Stimulated activated CD4-positive, alpha-beta T cell treated with anti-CD3 and anti-CD28 coated beads, Interleukin-2, amount 100 ng/mL, for 48 hours (primary cell): ENCODE data around the gene THOC6.

ENCODE experiments used
- DNase-seq, 2 donors: peaks; one replicate each; pipeline ENCODE4 v3.0.0-alpha.2; 2020

THOC6 gene

DNA sequence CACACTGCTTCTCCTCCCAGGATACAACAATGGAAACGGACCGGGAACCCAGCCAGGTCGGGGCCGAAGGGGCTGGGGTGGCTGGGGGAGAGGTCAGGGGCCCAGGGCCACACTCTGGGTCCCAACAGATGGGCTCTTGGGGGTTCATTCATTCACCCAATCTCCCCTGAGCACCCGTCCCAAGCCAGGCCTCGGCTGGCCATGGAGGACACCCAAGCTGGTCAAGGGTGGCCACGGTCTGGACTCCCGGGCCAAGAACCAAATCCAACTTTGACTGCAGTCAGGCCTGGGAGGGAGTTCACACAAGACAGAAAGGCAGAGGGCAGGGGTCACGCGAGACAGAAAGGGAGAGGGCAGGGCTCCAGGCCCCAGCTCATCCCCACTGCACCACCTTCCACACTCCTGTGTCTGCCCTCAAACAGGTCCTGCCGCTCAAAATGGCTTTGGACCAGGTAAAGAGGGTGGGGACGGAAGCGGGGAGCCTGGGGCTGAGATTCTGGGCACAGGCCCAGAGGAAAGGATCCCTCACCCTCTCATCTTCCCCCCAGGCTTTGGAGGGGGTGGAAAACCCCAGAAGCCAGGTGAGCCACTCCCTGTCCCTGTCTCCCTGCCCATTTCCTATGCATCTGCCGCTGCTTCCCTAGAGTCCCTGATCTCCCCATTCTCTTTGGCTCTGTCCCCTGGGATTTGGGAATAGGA, 31.3 kb upstream of the THOC6 start:
- DNase-seq = no peak

DNA sequence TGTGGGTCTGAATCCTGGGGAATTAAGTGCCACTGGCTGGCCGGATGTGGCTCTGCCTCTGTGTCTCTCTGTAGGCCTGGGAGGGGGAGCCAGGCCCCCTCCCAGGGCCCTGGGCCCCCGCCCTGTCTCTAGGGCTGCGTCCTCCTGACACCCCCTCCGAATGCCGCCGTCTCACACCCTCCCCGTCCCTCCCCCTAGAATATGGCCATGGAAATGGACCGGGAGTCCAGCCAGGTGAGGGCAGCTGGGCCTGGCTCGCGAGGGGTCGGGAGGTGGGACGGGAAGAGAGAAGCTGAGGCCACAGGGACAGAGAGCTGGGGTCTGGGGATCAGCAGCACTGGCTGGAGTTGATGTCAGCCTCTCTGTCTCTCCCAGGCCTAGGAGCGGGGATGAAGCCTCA, 27.5 kb upstream of the THOC6 start:
- DNase-seq = no peak

DNA sequence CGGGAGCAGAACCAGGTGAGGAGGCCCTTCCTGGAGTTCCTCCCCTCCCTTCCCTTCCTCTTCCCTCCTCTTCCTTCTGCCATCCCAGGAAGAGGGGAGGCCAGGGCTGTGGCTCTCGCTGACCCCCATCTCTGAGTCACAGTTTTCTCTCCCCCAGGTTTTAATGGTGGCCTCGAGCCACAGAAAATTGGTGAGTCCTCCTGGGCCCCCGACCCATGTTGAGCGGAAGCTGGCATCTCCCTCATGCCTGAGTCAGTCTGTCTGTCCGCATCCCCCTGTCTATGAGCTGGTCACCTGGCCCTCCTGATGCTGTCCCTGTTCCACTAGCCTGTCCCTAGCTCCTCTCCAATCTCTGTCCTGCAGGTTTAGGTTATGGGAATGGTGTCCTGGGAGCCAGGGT, 23.9 kb upstream of the THOC6 start:
- no peak for DNase-seq

DNA sequence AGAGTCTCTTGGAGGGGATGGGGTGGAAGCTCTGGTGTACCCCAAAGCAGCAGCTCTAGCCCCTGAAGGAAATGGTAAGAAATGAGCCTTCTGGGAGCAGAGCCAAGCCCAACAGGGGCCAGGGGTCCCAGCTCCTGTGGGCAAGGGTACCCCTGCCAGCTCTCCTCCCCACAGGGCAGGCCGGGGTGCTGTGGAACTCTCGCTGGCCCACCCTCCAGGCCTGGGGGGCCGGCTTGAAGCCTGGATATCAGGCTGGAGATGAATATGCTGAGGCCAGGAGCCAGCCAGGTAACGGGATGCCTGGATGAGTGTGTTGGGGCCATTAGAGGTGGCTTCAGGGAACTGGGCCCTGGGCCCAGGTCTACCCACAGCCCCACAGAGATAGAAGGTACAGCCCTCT, 23.3 kb upstream of the THOC6 start:
- no peak for DNase-seq

DNA sequence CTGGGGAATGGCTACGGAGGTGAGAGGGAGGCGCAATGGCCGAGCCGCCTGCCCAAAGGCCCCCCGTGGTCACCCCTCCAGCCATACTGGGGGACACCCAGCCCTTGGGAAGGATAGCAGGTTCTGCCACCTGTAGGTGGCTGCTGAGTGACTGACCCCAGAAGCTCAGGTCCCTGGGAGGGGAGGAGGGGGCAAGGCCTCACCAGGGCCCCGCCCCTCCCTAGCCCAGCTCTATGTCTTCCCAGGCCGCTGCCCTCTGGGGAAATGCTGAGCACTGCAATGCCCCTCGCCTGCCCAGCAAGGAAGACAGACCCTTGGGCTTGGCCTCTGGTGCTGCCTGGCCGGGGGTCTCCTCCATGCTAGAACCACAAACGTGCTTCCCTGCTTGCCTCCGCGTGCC, 22.5 kb upstream of the THOC6 start:
- no peak for DNase-seq

DNA sequence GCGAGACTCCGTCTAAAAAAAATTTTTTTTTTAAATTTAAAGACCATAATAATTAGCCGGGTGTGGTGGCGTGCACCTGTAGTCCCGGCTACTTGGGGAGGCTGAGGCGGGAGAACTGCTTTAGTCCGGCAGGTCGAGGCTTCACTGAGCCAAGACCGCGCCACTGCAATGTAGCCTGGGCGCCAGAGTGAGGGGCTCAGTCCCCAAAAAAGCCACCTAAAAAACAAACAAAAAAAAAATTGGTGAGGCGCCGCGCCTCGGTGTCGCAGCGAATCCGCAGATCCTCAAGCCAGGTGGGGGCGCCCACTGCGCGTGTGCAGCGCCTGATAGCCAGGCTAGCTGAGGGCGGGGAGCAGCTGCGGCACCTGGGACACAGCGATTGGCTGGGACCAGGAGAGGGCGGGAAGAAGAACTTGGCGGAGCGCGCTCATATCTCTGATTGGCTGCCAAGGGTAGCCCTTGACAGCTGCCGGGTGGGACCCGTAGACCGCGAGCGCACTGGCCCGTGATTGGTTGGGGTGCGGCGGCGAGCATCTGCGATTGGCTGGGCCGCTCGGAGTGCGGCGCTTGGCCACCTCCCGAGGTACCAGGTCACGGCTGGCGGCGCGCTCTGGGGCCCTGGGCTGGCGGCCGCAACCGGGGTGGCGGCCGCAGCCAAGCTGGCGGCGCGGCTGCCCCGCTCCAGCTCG, 20.1 kb upstream of the THOC6 start:
- peak; percentile 91 to 92 for DNase-seq

DNA sequence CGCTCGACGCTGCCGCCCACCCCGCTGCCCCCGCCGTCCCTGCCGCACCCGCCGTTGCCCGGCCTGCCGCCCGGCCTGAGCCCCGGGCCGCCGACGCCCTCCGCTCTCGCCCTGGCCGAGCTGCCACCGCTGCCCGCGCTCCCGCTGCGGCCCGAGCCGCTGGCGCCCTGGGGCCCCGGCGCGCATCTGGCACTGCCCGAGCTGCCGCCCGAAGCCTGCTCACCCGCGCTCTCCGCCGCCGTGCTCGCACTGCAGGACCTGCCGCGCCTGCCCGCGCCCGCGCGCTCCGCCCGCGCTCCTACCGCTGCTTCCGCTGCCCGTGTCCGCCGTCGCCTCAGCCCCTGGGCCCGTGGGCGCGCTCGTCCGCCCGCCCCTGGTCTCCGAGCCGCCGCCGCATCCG, 19.5 kb upstream of the THOC6 start:
- no peak for DNase-seq

DNA sequence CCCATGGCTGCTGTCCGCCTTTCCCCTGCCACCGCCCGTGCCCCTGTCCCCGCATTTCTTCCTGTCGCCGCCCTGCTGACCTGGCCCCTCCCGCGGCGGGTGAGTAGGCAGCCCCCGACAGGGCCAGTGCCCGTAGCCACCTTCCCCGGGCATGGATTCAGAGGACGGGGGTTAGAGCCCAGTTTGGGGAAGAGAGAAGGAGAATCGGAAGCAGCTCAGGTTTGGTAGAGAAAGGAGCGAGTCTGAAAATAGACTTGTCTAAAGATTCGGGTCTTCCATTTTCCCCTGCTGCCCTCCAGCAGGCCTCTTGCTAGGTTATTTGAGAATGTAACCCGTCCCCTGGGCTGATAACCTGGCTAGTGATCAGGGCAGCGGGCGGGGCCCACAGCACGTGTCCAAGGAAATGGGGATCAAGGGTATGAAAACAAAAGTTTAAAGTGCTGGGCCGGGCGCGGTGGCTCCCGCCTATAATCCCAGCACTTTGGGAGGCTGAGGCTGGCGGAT, 19.0 kb upstream of the THOC6 start:
- DNase-seq = no peak

DNA sequence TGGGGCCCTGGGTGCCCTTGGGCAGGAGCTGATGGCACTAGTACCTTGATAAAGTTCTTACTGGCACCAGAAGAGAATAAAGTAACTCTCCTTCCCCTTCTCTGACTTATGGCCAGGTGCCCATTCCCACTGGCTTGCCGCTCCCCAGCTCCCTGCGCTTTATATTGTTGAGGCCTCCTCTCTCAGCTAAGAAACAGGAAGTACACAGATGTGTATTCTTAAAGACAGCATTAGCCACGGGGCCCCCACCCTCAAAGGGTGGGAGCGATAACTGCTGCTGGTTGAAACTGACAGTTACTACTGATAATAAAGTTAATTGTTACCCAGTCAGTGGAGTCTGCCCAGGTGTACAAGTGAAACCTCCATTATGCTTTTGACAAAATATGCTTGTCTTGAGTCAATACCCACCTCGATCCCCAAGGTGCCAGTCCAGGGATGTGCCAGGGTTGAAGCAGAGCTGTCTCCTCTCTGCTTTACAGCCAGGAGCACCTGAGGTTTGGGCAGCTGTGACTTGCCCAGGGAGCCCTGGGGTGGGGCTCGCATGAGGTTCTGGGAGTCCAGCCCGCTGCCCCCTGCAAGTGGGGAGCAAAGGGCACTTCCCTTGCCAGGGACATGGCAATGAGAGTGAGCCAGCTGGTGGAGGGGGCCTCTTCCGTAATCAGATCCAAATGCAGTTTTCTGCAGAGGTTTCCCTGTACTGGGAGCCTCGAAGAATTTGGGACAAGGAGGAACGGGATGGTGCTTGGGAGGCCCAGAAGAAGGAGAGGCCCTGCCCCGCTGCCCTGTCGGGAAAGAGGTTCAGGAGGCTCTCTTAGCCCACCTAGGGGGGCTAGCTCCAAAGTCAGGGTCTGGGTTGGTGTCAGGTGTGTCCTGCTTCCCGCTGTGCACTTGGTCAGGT, 16.5 kb upstream of the THOC6 start:
- DNase-seq = no peak

DNA sequence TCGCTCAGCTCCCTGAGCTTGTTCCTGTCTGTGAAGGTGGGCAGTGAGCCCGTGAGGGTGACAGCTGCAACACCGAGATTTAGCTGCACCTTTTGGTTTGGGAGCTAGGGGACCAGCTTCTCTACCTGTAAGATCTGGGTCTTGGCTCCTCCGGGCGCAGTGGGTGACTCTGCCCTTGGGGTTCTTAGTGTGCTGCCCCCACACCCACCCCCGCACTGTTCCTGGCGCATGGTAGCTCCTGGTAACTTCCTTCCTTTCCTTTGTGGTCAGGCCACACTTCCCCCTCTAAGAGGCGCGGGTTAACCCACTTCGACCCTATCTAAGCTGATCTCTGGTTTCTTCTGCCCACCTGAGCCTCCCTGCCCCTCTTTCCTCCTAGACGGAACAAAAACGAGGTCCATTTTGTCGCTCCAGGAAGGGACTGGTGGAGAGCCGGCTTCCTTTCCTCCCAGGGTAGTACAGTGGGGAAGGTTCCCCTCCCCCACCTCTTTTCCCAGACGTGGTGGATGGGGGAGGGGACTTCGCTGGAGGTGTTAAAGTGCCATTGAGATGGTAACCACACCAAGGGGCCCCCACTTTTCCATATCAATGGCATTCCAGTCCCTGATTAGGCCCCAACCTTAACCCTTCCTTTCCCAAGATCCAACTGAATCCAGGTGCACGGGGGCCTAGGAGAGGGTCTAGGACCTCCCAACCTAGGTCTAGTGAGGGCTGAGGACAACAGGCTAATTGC, 15.7 kb upstream of the THOC6 start:
- no peak for DNase-seq

DNA sequence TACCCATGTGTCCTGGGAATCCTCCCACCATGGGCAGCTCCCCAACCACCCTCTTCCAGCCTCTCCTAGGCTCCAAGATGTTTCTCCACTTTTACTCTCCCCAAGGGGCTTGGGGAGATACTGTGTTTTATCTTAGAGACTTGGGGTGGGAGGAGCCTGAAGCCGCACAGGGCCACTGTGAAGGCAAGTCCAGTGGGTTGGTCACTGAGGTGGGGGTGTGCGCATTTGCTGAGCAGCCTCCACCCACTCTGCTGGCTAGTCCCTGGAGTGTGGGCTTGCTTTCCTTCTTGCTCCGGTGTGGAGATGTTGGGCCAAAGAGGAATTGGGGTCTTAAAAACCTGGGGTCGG, 15.2 kb upstream of the THOC6 start:
- DNase-seq = no peak

DNA sequence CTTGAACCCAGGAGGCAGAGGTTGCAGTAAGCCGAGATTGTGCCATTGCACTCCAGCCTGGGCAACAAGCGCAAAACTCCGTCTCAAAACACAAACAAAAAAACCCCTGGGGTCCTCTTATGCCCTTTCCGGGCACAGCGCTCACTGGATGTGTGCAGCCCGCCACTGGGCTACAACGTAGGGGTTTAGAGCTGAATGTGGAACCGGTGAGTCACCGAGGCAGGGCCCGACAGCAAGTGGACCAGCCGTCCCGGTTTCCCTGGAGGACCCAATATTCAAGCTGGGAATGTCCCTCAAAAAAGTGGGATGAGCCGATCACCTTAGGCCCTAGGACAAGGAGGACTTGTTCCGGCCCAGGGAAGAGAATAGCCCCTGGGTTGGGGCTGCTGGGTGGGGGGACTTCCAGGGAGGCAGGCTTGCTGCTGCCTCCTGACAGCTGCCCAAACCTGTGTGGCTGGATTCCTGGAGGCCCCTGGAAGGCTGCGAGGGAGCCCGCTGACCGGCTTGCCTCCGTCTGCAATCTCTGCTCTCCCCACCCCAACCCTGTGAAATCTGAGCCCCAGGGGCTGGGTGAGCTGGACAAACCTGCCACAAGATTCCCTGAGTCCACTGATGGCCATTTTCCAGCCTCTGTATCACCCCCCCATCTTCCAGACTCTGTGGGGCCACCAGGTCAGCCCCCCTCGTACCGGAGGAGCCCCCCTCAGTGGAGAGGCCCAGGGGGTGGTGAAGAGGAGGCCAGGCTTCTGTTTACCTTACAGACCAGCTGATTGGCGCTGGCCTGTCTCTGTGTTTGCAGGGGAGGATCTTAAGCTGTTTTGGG, 14.1 kb upstream of the THOC6 start:
- no peak for DNase-seq

DNA sequence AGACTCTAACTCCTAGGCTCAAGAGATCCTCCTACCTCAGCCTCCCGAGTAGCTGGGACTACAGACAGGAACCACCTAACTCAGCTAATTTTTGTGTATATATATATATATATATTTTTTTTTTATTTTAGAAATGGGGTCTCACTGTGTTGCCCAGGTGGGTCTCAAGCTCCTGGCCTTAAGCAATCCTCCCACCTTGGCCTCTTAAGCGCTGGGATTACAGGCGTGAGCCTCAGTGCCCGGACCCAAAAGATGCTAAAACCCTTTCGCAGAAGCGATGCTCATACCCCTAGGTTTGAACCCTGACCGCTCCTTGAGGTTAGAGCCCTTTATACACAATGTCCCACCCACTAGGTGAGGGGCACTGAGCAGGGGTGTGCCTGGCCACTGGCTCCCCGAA, 13.3 kb upstream of the THOC6 start:
- DNase-seq = no peak

DNA sequence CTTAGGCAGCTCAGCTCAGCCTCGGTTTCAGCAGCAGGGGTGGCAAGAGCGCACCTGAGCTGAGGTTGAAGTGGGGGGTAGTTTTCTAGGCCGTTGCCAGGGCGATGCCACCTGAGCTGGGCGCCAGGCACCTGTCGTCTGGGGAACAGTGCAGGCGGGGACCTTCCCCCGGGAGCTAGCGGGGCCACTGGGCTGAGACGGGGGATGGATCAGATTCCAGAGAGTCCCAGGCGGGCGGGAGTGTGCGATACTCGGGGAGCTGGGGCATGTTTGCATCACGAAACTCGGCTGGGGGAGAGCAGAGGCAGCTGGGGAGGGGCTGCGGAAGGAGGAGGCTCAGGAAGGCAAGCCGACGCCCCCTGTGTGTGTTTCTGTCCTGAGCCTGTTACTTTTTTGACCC, 11.6 kb upstream of the THOC6 start:
- no peak for DNase-seq

DNA sequence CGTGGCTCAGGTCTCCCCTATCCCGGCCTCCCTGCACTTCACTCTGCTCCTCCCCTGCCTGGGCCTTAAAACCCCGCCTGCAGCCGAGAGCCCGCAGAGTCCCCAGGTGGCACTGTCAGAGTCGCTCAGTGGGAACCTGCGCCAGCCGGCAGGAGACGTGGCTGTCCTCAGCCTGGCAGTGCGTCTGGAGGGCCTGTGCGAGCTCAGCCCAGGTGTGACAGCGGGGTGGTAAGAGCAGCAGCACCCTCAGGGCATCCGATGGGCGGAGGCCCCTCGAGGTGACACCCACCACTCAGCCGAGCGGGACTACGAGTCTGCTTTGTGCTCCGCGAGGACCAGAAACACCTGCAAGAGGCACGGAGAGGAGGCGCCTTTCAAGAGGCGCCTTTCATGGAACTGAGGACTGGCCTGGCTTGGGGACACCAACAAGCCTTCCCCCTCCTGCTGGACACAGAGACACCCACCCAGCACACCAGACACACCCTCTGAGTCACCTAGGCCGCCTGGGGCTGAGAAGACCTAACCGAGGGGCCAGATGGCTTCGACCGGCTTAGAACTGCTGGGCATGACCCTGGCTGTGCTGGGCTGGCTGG, 10.9 kb upstream of the THOC6 start, which contains the start of gene CLDN9:
CLDN9 (plus strand) TSS at position 96 of the 593 bp plus-strand sequence; CDS start at position 536, 440 bp downstream.
- no peak for DNase-seq

DNA sequence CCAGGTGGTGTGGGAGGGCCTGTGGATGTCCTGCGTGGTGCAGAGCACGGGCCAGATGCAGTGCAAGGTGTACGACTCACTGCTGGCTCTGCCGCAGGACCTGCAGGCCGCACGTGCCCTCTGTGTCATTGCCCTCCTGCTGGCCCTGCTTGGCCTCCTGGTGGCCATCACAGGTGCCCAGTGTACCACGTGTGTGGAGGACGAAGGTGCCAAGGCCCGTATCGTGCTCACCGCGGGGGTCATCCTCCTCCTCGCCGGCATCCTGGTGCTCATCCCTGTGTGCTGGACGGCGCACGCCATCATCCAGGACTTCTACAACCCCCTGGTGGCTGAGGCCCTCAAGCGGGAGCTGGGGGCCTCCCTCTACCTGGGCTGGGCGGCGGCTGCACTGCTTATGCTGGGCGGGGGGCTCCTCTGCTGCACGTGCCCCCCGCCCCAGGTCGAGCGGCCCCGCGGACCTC, 10.3 kb upstream of the THOC6 start:
- no peak for DNase-seq

DNA sequence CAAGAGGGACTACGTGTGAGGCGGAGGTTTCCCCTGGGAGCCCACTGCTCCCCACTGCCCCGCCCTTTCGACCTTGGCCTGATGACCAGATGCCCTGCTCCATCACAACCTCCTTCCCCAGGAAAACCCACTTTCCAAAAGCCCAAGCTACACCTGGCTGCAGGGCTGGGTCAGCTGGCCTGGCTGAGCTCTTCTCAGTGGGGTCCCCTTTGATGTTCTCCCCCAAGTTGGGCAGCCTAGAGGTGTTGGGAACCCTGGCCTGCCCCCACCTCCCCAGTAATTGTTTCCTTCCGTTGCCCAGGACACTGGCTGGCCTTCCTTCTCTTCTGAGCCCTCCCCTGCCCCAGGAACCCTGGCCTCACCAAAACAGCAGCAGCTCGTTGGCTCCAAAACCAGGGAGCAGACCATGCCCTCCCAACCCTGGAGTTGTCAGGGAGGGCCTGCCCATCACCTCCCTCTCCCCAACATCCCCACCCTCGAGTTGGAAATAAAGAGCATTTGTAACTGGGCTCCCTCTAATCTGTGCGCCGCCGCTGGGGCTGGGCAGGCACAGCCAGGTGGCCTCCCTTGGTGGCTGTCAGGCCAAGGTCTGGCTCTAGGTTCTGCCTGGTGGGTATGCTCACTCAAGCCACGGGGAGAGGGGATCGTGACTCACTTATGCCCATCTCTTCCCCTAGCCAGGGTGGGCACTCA, 9.7 kb upstream of the THOC6 start:
- DNase-seq = no peak

DNA sequence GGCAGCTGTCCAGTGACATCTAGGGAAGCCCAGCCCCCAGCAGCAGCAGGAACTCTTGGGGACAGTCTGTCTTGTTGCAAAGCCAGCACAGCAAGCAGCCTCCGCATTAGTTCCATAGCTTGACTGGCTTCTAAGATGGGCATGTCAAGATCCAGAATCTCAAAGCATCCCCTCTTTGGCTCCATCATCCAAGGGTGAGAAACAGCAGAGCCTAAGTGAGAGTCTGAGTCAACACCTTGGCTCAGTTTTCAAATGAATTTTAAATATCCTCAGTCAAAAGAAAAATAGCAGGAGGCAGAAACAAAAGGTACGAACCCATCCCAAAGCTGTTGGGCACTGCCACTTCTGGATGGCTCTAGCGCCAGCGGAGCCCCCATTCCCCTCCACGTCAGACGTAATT, 8.9 kb upstream of the THOC6 start:
- no peak for DNase-seq

DNA sequence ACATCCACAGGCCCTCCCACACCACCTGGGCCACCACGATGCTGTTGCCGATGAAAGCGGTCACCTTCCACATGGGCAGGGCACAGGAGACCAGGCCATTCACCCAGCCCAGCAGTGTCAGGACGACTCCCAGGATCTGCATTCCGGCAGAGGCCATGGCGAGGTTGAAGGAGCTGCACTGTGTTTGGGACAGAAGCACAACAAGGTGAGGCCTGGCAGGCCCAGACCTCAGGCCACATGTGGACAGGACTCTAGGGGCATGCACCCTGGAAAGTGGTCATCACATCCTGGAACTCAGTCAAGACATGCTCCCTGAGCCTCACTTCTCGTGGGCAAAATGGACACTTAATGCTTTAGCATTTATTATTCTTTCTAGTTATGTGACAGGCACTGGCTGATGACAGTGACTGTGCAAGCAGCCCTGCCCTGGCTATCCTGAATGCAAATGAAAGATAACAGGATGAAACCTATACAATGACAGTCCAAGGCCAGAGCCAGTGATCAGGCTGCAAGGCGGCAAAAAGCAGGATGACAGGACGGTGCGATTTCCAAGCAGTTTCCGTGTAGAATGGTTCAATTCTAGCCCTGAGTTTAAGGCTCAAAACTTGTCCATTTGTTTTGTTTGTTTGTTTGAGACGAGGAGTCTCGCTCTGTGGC, 7.8 kb upstream of the THOC6 start:
- no peak for DNase-seq

DNA sequence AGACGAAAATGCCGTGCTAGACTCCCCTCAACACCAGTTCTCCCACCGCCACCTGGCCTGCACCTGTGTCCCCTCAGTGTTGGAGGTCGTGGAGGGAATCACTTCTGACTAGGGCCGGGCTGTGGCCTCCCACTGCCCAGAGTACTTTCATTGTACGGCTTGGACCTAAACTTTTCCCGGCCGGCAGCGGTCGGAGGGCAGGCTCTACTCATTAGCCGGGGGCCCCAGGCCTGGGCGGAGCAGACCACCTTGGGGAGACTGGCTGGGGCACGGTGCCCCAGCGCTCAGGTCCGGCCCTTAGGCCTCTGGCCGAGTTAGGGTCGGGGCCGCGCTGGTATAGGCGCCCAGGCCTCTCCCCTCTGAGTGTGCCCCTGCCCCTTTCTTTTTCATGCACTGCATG, 6.5 kb upstream of the THOC6 start:
- no peak for DNase-seq
